ENCODE measurements around the gene PLCL2. TPM values are rescaled to one million over a fixed set of nuclear protein-coding genes. Genes with fewer than 3 reads are reported as not detected.
A peak's percentile ranks its signal among the peaks of the same experiment; 100 is the strongest.

Gene PLCL2
- polyA plus RNA-seq, 1 donor: 10.2 TPM

- no peak overlapping the region for H3K27ac ChIP-seq (ENCODE audit: low read length)
- no peaks in the 10 kb centered on the region for H3K27me3 ChIP-seq (ENCODE audit: control insufficient read depth, insufficient read depth, low read length)
- no peak overlapping the region for H3K4me3 ChIP-seq (ENCODE audit: low read length)
- WGBS (ENCODE audit: insufficient coverage, low lambda C conversion rate): no CpG with 5 or more reads among the region's 1 CpG
- no peak for DNase-seq
- H3K36me3 ChIP-seq (ENCODE audit: control insufficient read depth, insufficient read depth, low read length): no peaks in the 10 kb centered on the region
- no peaks in the 10 kb centered on the region for H3K4me1 ChIP-seq (ENCODE audit: control insufficient read depth, insufficient read depth, low read length)
- no peaks in the 10 kb centered on the region for H3K9me3 ChIP-seq (ENCODE audit: control insufficient read depth, low read depth, low read length)
These were observed 142.6 kb downstream of the PLCL2 start for GRCh38 chr3:17027318-17027717.

DNA sequence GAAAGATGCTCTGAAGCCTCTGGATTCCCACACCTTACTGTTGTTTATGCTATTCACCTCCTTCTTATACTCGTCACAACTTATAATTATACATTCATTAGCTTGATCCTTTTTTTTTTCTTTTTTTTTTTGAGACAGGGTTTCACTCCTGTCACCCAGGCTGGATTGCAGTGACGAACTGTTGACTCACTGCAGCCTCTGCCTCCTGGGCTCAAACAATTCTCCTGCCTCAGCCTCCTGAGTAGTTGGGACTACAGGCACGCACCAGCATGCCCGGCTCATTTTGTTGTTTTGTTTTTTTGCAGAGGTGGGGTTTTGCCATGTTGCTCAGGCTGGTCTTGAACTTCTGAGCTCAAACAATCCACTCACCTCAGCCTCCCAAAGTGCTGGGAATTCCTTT is 143.6 kb downstream of the PLCL2 start:
- Histone ChIP-seq H3K4me3 (ENCODE audit: low read length) (no peak overlapping the region), H3K36me3 (ENCODE audit: control insufficient read depth, insufficient read depth, low read length) (no peaks in the 10 kb centered on the region), H3K27ac (ENCODE audit: low read length) (no peak overlapping the region), H3K27me3 (ENCODE audit: control insufficient read depth, insufficient read depth, low read length) (no peaks in the 10 kb centered on the region), H3K4me1 (ENCODE audit: control insufficient read depth, insufficient read depth, low read length) (no peaks in the 10 kb centered on the region), H3K9me3 (ENCODE audit: control insufficient read depth, low read depth, low read length) (no peaks in the 10 kb centered on the region)
- DNase-seq: no peak
- WGBS (ENCODE audit: insufficient coverage, low lambda C conversion rate): 100% methylated on average over 1 of the region's 4 CpGs

GRCh38 chr3:17030438-17030837 is 145.7 kb downstream of the PLCL2 start:
- H3K27ac ChIP-seq (ENCODE audit: low read length): no peak overlapping the region
- peak in 1 of 2 donors; percentile 9 for DNase-seq
- 20% methylated on average over 2 of the region's 3 CpGs for WGBS (ENCODE audit: insufficient coverage, low lambda C conversion rate)
- no peaks in the 10 kb centered on the region for H3K9me3 ChIP-seq (ENCODE audit: control insufficient read depth, low read depth, low read length)
- no peak overlapping the region for H3K4me3 ChIP-seq (ENCODE audit: low read length)
- no peaks in the 10 kb centered on the region for H3K4me1 ChIP-seq (ENCODE audit: control insufficient read depth, insufficient read depth, low read length)
- H3K27me3 ChIP-seq (ENCODE audit: control insufficient read depth, insufficient read depth, low read length): no peaks in the 10 kb centered on the region
- no peaks in the 10 kb centered on the region for H3K36me3 ChIP-seq (ENCODE audit: control insufficient read depth, insufficient read depth, low read length)

- 50% methylated on average over 1 of the region's 4 CpGs for WGBS (ENCODE audit: insufficient coverage, low lambda C conversion rate)
- Histone ChIP-seq H3K36me3 (ENCODE audit: control insufficient read depth, insufficient read depth, low read length) (no peaks in the 10 kb centered on the region), H3K4me1 (ENCODE audit: control insufficient read depth, insufficient read depth, low read length) (no peaks in the 10 kb centered on the region), H3K27ac (ENCODE audit: low read length) (no peak overlapping the region), H3K9me3 (ENCODE audit: control insufficient read depth, low read depth, low read length) (no peaks in the 10 kb centered on the region), H3K4me3 (ENCODE audit: low read length) (no peak overlapping the region), H3K27me3 (ENCODE audit: control insufficient read depth, insufficient read depth, low read length) (no peaks in the 10 kb centered on the region)
- no peak for DNase-seq
These were observed 146.3 kb downstream of the PLCL2 start for GRCh38 chr3:17030956-17031652.

GRCh38 chr3:17032407-17033034 is 147.8 kb downstream of the PLCL2 start:
- no peaks in the 10 kb centered on the region for H3K9me3 ChIP-seq (ENCODE audit: control insufficient read depth, low read depth, low read length)
- H3K27ac ChIP-seq (ENCODE audit: low read length): no peak overlapping the region
- no peaks in the 10 kb centered on the region for H3K4me1 ChIP-seq (ENCODE audit: control insufficient read depth, insufficient read depth, low read length)
- no peaks in the 10 kb centered on the region for H3K36me3 ChIP-seq (ENCODE audit: control insufficient read depth, insufficient read depth, low read length)
- H3K4me3 ChIP-seq (ENCODE audit: low read length): no peak overlapping the region
- WGBS (ENCODE audit: insufficient coverage, low lambda C conversion rate): 0% methylated on average over 1 of the region's 3 CpGs
- peak; percentile 32 to 49 for DNase-seq
- H3K27me3 ChIP-seq (ENCODE audit: control insufficient read depth, insufficient read depth, low read length): no peaks in the 10 kb centered on the region

- H3K27ac ChIP-seq (ENCODE audit: low read length): no peak overlapping the region
- H3K27me3 ChIP-seq (ENCODE audit: control insufficient read depth, insufficient read depth, low read length): no peaks in the 10 kb centered on the region
- no peaks in the 10 kb centered on the region for H3K36me3 ChIP-seq (ENCODE audit: control insufficient read depth, insufficient read depth, low read length)
- no peak overlapping the region for H3K4me3 ChIP-seq (ENCODE audit: low read length)
- H3K9me3 ChIP-seq (ENCODE audit: control insufficient read depth, low read depth, low read length): no peaks in the 10 kb centered on the region
- no CpG with 5 or more reads among the region's 3 CpGs for WGBS (ENCODE audit: insufficient coverage, low lambda C conversion rate)
- DNase-seq: no peak
- H3K4me1 ChIP-seq (ENCODE audit: control insufficient read depth, insufficient read depth, low read length): no peaks in the 10 kb centered on the region
These were observed 148.9 kb downstream of the PLCL2 start for GRCh38 chr3:17033516-17034168.

GRCh38 chr3:17035033-17035432 is 150.3 kb downstream of the PLCL2 start:
- no peak overlapping the region for H3K4me3 ChIP-seq (ENCODE audit: low read length)
- no peaks in the 10 kb centered on the region for H3K36me3 ChIP-seq (ENCODE audit: control insufficient read depth, insufficient read depth, low read length)
- no peaks in the 10 kb centered on the region for H3K4me1 ChIP-seq (ENCODE audit: control insufficient read depth, insufficient read depth, low read length)
- DNase-seq: no peak
- WGBS (ENCODE audit: insufficient coverage, low lambda C conversion rate): no CpG with 5 or more reads among the region's 5 CpGs
- H3K9me3 ChIP-seq (ENCODE audit: control insufficient read depth, low read depth, low read length): no peaks in the 10 kb centered on the region
- H3K27me3 ChIP-seq (ENCODE audit: control insufficient read depth, insufficient read depth, low read length): no peaks in the 10 kb centered on the region
- H3K27ac ChIP-seq (ENCODE audit: low read length): no peak overlapping the region

DNA sequence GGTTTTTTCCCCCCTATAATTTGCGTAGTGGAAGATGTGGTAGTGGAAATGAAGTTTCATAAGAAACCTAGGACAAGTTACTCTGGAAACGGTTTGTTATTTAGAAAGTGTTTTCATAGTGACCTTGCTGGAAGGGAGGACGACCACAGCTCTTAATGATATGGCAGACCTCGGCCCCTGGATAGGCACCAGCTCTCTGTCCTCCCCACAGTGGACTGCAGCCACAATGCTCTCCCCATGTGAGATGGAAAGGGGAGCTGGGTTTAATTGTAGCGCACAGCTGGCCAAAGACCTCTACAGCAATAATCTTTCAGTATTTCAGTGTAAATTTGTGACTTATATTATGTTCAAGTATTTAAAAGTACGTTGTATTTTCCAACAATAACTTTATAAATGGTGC is 151.2 kb downstream of the PLCL2 start:
- Histone ChIP-seq H3K4me3 (ENCODE audit: low read length) (no peak overlapping the region), H3K27ac (ENCODE audit: low read length) (no peak overlapping the region), H3K27me3 (ENCODE audit: control insufficient read depth, insufficient read depth, low read length) (no peaks in the 10 kb centered on the region), H3K36me3 (ENCODE audit: control insufficient read depth, insufficient read depth, low read length) (no peaks in the 10 kb centered on the region), H3K9me3 (ENCODE audit: control insufficient read depth, low read depth, low read length) (no peaks in the 10 kb centered on the region), H3K4me1 (ENCODE audit: control insufficient read depth, insufficient read depth, low read length) (no peaks in the 10 kb centered on the region)
- 94% methylated on average over 3 of the region's 6 CpGs for WGBS (ENCODE audit: insufficient coverage, low lambda C conversion rate)
- DNase-seq: no peak

DNA sequence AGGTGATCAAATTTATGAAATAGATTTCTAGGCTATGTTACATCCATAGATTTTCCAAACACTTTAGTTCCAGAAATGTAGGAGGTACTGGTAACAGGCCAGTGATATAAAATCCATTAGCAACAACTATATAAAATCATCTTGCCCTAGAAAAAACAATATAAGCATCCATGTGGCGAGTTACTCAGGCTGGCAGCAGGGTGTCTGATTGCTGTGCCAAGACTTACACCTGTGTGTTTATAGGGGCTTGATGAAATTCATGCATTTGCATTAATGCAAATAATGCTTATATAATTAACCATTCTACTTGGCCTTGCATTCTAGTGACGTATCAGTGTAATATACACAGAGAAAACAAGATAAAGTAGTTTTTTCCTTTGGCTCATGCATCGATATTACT is 153.4 kb downstream of the PLCL2 start:
- H3K4me1 ChIP-seq (ENCODE audit: control insufficient read depth, insufficient read depth, low read length): no peaks in the 10 kb centered on the region
- no peaks in the 10 kb centered on the region for H3K9me3 ChIP-seq (ENCODE audit: control insufficient read depth, low read depth, low read length)
- H3K27ac ChIP-seq (ENCODE audit: low read length): no peak overlapping the region
- no peak for DNase-seq
- WGBS (ENCODE audit: insufficient coverage, low lambda C conversion rate): 100% methylated on average over 1 of the region's 3 CpGs
- no peaks in the 10 kb centered on the region for H3K36me3 ChIP-seq (ENCODE audit: control insufficient read depth, insufficient read depth, low read length)
- H3K4me3 ChIP-seq (ENCODE audit: low read length): no peak overlapping the region
- H3K27me3 ChIP-seq (ENCODE audit: control insufficient read depth, insufficient read depth, low read length): no peaks in the 10 kb centered on the region

- Histone ChIP-seq H3K4me3 (ENCODE audit: low read length) (no peak overlapping the region), H3K4me1 (ENCODE audit: control insufficient read depth, insufficient read depth, low read length) (no peaks in the 10 kb centered on the region), H3K27ac (ENCODE audit: low read length) (no peak overlapping the region), H3K27me3 (ENCODE audit: control insufficient read depth, insufficient read depth, low read length) (no peaks in the 10 kb centered on the region), H3K9me3 (ENCODE audit: control insufficient read depth, low read depth, low read length) (no peaks in the 10 kb centered on the region), H3K36me3 (ENCODE audit: control insufficient read depth, insufficient read depth, low read length) (no peaks in the 10 kb centered on the region)
- DNase-seq: no peak
- no CpG with 5 or more reads among the region's 1 CpG for WGBS (ENCODE audit: insufficient coverage, low lambda C conversion rate)
These were observed 154.3 kb downstream of the PLCL2 start for GRCh38 chr3:17038900-17039553.
